Ishikawa (cell line): ENCODE measurements around the gene GPR78.

Experiments
- CEBPB ChIP-seq: IDR thresholded peaks from 2 replicates; pipeline ENCODE4 v1.6.1; 2012
- CREB1 ChIP-seq: IDR thresholded peaks from 2 replicates; pipeline ENCODE4 v1.6.1; 2012; ENCODE audit warnings: low read depth
- EGR1 ChIP-seq: IDR thresholded peaks from 2 replicates; pipeline ENCODE4 v1.6.1; 2012
- EP300 ChIP-seq: IDR thresholded peaks from 2 replicates; pipeline ENCODE4 v1.6.1; 2012; ENCODE audit warnings: borderline replicate concordance
- FOXM1 ChIP-seq: IDR thresholded peaks from 2 replicates; pipeline ENCODE4 v1.6.1; 2012; ENCODE audit warnings: low read depth, borderline replicate concordance
- MAX ChIP-seq: IDR thresholded peaks from 2 replicates; pipeline ENCODE4 v1.6.1; 2012
- NFIC ChIP-seq: IDR thresholded peaks from 2 replicates; pipeline ENCODE4 v1.6.1; 2012
- RAD21 ChIP-seq: IDR thresholded peaks from 2 replicates; pipeline ENCODE4 v1.6.1; 2012; ENCODE audit warnings: low read depth
- REST ChIP-seq: IDR thresholded peaks from 2 replicates; pipeline ENCODE4 v1.6.1; 2012; ENCODE audit warnings: low read depth, mild to moderate bottlenecking
- TAF1 ChIP-seq: IDR thresholded peaks from 2 replicates; pipeline ENCODE4 v1.6.1; 2012; ENCODE audit warnings: low read depth, mild to moderate bottlenecking
- TCF12 ChIP-seq: IDR thresholded peaks from 2 replicates; pipeline ENCODE4 v1.6.1; 2012; ENCODE audit warnings: low read depth
- TEAD4 ChIP-seq: IDR thresholded peaks from 2 replicates; pipeline ENCODE4 v1.6.1; 2012
- YY1 ChIP-seq: IDR thresholded peaks from 2 replicates; pipeline ENCODE4 v1.6.1; 2012; ENCODE audit warnings: low read depth

GRCh38 chr4:8609824-8610350 lies 29.7 kb downstream of the GPR78 start:
- TF ChIP-seq MAX (no peak), NFIC (no peak), YY1 (no peak), REST (no peak), EP300 (no peak), TAF1 (no peak), CEBPB (no peak), TCF12 (no peak), RAD21 (no peak), TEAD4 (no peak), FOXM1 (no peak), EGR1 (no peak), CREB1 (no peak)
